Liver (tissue), 9 donors: ENCODE measurements around the gene LRMDA. TPM values are rescaled to one million over a fixed set of nuclear protein-coding genes. Genes with fewer than 3 reads are reported as not detected.
A peak's percentile ranks its signal among the peaks of the same experiment; 100 is the strongest.

Experiments
- DNase-seq: peaks from one replicate; pipeline ENCODE4 v3.0.0-alpha.2; 2017; ENCODE audit warnings: low spot score
- H3K27ac ChIP-seq, 2 donors: one replicate each; pipeline ENCODE4 v1.7.0; 2013; ENCODE audit warnings: inconsistent platforms in 2 of 2, low read length in 2 of 2, control low read depth in 1 of 2, low read depth in 1 of 2, mild to moderate bottlenecking in 1 of 2
- H3K27me3 ChIP-seq, 4 donors: one replicate each; pipeline versions ENCODE4 v1.6.1 to v1.7.0; 2013; ENCODE audit warnings: low read length in 3 of 4, inconsistent platforms in 1 of 4, mild to moderate bottlenecking in 1 of 4, moderate library complexity in 1 of 4; ENCODE audit not compliant: control insufficient read depth in 4 of 4, insufficient read depth in 4 of 4
- H3K36me3 ChIP-seq, 4 donors: one replicate each; pipeline versions ENCODE4 v1.6.1 to v1.7.0; 2013; ENCODE audit warnings: low read length in 3 of 4, mild to moderate bottlenecking in 3 of 4, low read depth in 1 of 4, moderate library complexity in 1 of 4; ENCODE audit not compliant: control insufficient read depth in 4 of 4, insufficient read depth in 3 of 4
- H3K4me1 ChIP-seq, 4 donors: one replicate each; pipeline versions ENCODE4 v1.6.1 to v1.7.0; 2013; ENCODE audit warnings: low read length in 3 of 4, mild to moderate bottlenecking in 3 of 4, moderate library complexity in 1 of 4; ENCODE audit not compliant: control insufficient read depth in 4 of 4, insufficient read depth in 4 of 4
- H3K4me3 ChIP-seq, 3 donors: one replicate each; pipeline versions ENCODE4 v1.6.1 to v1.7.0; 2013; ENCODE audit warnings: low read length in 3 of 3, control low read depth in 1 of 3, low read depth in 1 of 3, mild to moderate bottlenecking in 1 of 3
- H3K9ac ChIP-seq, 2 donors: one replicate each; pipeline ENCODE4 v1.7.0; 2013; ENCODE audit warnings: low read length in 2 of 2, mild to moderate bottlenecking in 2 of 2, moderate library complexity in 2 of 2, control low read depth in 1 of 2, low read depth in 1 of 2
- H3K9me3 ChIP-seq, 4 donors: one replicate each; pipeline versions ENCODE4 v1.6.1 to v1.7.0; 2013; ENCODE audit warnings: low read length in 3 of 4; ENCODE audit not compliant: control insufficient read depth in 4 of 4
- EGR1 ChIP-seq, 2 donors: IDR thresholded peaks; 2 replicates each; pipeline ENCODE4 v1.6.1; 2016 to 2018; ENCODE audit warnings: antibody characterized with exemption in 2 of 2, low read depth in 2 of 2
- FOXA1 ChIP-seq: IDR thresholded peaks from 2 replicates; pipeline ENCODE4 v1.6.1; 2016; ENCODE audit warnings: antibody characterized with exemption
- FOXA2 ChIP-seq: IDR thresholded peaks from 2 replicates; pipeline ENCODE4 v1.6.1; 2016; ENCODE audit warnings: antibody characterized with exemption
- GABPA ChIP-seq, 2 donors: IDR thresholded peaks in 1 of 2; conservative IDR thresholded peaks in 1 of 2; 2 replicates each; pipeline ENCODE4 v1.6.1; 2016; ENCODE audit warnings: antibody characterized with exemption in 2 of 2, mild to moderate bottlenecking in 1 of 2, moderate library complexity in 1 of 2
- HNF4A ChIP-seq, 2 donors: conservative IDR thresholded peaks; 2 replicates each; pipeline ENCODE4 v1.6.1; 2016; ENCODE audit warnings: antibody characterized with exemption in 2 of 2, mild to moderate bottlenecking in 2 of 2
- HNF4G ChIP-seq: IDR thresholded peaks from 2 replicates; pipeline ENCODE4 v1.6.1; 2016; ENCODE audit warnings: antibody characterized with exemption
- JUND ChIP-seq, 2 donors: IDR thresholded peaks; 2 replicates each; pipeline ENCODE4 v1.6.1; 2016; ENCODE audit warnings: antibody characterized with exemption in 2 of 2
- RAD21 ChIP-seq, 2 donors: IDR thresholded peaks; 2 replicates each; pipeline ENCODE4 v1.6.1; 2016; ENCODE audit warnings: antibody characterized with exemption in 2 of 2, mild to moderate bottlenecking in 2 of 2
- RXRA ChIP-seq, 2 donors: IDR thresholded peaks; 2 replicates each; pipeline ENCODE4 v1.6.1; 2017 to 2018; ENCODE audit warnings: antibody characterized with exemption in 2 of 2, mild to moderate bottlenecking in 1 of 2
- SP1 ChIP-seq: IDR thresholded peaks from 2 replicates; pipeline ENCODE4 v1.6.1; 2018; ENCODE audit warnings: antibody characterized with exemption, mild to moderate bottlenecking
- TAF1 ChIP-seq: conservative IDR thresholded peaks from 2 replicates; pipeline ENCODE4 v1.6.1; 2016; ENCODE audit warnings: antibody characterized with exemption, mild to moderate bottlenecking
- YY1 ChIP-seq: IDR thresholded peaks from 2 replicates; pipeline ENCODE4 v1.6.1; 2016; ENCODE audit warnings: antibody characterized with exemption, mild to moderate bottlenecking
- WGBS: extraction: QIAGEN DNeasy Blood & Tissue Kit; methylation state at CpG from one replicate; pipeline ENCODE4 v1.1.7; 2013; 5-methylcytosine and 5-hydroxymethylcytosine counted together
- polyA plus RNA-seq, 2 donors: library from polyadenylated mRNA; stranded (reverse) in 1 of 2; unstranded in 1 of 2; fragments of 200-250 nt in 1 of 2; fragments of >200 nt in 1 of 2; fragmentation: Nextera tagmentation in 1 of 2; extraction: Ambion mirVana in 1 of 2; gene quantifications; one replicate each; pipeline versions ENCODE4 v1.2.1 to v1.2.3, GENCODE V29; 2013 to 2015
- total RNA-seq, 2 donors: library from RNA; depleted of rRNA; stranded (reverse); fragments of >200 nt; gene quantifications; one replicate each; pipeline ENCODE4 v1.2.3, GENCODE V29; 2014
- TF ChIP-seq, protein P1 (sequence below): IDR thresholded peaks from 2 replicates; pipeline ENCODE4 v1.6.1; 2016; ENCODE audit warnings: antibody characterized with exemption
- TF ChIP-seq, protein P2 (sequence below): fragments of 150-350 bp; IDR thresholded peaks from 2 replicates; pipeline ENCODE4 v1.5.1; 2017; ENCODE audit warnings: improper control_type of control experiment, low read depth, low read length; ENCODE audit not compliant: missing input control
- TF ChIP-seq, protein P3 (sequence below): IDR thresholded peaks from 2 replicates; pipeline ENCODE4 v1.6.1; 2016; ENCODE audit warnings: antibody characterized with exemption, mild to moderate bottlenecking
- donor health status: healthy.
- donor health status: healthy.
- donor health status: healthy.
- donor health status: healthy.
- donor health status: healthy.

LRMDA gene
- total and polyA plus RNA-seq, 4 donors = 7.9 to 15.8 (median 11.3) TPM

DNA sequence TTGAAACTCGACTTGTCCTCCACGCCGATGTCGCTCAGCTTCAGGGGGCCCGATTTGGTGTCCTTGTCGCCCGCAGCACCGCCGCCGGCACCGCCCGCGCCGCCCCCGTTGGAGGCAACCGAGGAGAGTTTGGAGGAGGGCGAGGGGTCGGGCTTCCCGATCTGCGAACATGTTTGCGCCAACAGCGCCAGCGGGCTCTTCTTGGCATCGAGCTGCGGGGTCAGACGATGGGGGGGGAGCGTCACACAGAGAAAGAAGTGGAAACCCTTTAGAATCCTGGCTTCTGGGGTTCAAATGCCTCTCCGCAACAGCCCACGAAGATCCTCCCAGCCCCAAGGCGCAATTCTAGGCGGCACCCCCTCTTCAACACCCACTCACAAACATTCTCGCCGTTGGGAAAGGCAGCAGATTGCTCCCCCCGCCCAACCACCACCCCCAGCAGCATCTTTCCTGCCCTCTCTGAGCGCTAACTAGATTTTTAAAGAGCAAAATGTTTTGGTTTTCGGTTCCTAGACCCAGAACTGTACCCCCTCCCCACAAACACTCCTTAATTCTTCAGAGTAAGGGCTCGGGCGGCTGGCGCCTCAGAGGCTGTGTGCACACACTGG is 31.2 kb upstream of the LRMDA start:
- Histone ChIP-seq H3K4me1 (peaks cover 7 to 38% (median 27%) of the 10 kb centered on the region in 4 donors), H3K4me3 (peak overlapping the region; percentile 64 to 86 (median 74)), H3K9ac (peak overlapping the region; percentile 83 to 88), H3K9me3 (no peaks in the 10 kb centered on the region), H3K36me3 (no peaks in the 10 kb centered on the region), H3K27ac (peak overlapping the region; percentile 95 to 97), H3K27me3 (no peaks in the 10 kb centered on the region)
- under 1% methylated on average over 39 of the region's 39 CpGs for WGBS
- TF ChIP-seq EGR1 (IDR thresholded peaks at IDR 0.05; ENCODE audit: low read depth in 2 of 2) = no peak
- no peak for TF ChIP-seq RXRA (IDR thresholded peaks at IDR 0.05)
- TF ChIP-seq, protein P1, sequence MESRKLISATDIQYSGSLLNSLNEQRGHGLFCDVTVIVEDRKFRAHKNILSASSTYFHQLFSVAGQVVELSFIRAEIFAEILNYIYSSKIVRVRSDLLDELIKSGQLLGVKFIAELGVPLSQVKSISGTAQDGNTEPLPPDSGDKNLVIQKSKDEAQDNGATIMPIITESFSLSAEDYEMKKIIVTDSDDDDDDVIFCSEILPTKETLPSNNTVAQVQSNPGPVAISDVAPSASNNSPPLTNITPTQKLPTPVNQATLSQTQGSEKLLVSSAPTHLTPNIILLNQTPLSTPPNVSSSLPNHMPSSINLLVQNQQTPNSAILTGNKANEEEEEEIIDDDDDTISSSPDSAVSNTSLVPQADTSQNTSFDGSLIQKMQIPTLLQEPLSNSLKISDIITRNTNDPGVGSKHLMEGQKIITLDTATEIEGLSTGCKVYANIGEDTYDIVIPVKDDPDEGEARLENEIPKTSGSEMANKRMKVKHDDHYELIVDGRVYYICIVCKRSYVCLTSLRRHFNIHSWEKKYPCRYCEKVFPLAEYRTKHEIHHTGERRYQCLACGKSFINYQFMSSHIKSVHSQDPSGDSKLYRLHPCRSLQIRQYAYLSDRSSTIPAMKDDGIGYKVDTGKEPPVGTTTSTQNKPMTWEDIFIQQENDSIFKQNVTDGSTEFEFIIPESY = no peak
- TF ChIP-seq, protein P2, sequence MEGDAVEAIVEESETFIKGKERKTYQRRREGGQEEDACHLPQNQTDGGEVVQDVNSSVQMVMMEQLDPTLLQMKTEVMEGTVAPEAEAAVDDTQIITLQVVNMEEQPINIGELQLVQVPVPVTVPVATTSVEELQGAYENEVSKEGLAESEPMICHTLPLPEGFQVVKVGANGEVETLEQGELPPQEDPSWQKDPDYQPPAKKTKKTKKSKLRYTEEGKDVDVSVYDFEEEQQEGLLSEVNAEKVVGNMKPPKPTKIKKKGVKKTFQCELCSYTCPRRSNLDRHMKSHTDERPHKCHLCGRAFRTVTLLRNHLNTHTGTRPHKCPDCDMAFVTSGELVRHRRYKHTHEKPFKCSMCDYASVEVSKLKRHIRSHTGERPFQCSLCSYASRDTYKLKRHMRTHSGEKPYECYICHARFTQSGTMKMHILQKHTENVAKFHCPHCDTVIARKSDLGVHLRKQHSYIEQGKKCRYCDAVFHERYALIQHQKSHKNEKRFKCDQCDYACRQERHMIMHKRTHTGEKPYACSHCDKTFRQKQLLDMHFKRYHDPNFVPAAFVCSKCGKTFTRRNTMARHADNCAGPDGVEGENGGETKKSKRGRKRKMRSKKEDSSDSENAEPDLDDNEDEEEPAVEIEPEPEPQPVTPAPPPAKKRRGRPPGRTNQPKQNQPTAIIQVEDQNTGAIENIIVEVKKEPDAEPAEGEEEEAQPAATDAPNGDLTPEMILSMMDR = no peak
- TF ChIP-seq YY1 = no peak
- no peak for TF ChIP-seq RAD21 (IDR thresholded peaks at IDR 0.05)
- TF ChIP-seq HNF4G = no peak
- no peak for TF ChIP-seq GABPA (IDR thresholded peaks at IDR 0.05 in 1 of 2, conservative IDR thresholded peaks at IDR 0.05 in 1 of 2)
- TF ChIP-seq FOXA2 = no peak
- no peak for TF ChIP-seq TAF1
- no peak for TF ChIP-seq FOXA1
- no peak for TF ChIP-seq HNF4A (conservative IDR thresholded peaks at IDR 0.05)
- TF ChIP-seq, protein P3, sequence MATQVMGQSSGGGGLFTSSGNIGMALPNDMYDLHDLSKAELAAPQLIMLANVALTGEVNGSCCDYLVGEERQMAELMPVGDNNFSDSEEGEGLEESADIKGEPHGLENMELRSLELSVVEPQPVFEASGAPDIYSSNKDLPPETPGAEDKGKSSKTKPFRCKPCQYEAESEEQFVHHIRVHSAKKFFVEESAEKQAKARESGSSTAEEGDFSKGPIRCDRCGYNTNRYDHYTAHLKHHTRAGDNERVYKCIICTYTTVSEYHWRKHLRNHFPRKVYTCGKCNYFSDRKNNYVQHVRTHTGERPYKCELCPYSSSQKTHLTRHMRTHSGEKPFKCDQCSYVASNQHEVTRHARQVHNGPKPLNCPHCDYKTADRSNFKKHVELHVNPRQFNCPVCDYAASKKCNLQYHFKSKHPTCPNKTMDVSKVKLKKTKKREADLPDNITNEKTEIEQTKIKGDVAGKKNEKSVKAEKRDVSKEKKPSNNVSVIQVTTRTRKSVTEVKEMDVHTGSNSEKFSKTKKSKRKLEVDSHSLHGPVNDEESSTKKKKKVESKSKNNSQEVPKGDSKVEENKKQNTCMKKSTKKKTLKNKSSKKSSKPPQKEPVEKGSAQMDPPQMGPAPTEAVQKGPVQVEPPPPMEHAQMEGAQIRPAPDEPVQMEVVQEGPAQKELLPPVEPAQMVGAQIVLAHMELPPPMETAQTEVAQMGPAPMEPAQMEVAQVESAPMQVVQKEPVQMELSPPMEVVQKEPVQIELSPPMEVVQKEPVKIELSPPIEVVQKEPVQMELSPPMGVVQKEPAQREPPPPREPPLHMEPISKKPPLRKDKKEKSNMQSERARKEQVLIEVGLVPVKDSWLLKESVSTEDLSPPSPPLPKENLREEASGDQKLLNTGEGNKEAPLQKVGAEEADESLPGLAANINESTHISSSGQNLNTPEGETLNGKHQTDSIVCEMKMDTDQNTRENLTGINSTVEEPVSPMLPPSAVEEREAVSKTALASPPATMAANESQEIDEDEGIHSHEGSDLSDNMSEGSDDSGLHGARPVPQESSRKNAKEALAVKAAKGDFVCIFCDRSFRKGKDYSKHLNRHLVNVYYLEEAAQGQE = no peak
- TF ChIP-seq JUND (IDR thresholded peaks at IDR 0.05) = no peak
- no peak for TF ChIP-seq SP1
- no peak for DNase-seq
